ENCODE measurements around the gene RPS14. TPM values are rescaled to one million over a fixed set of nuclear protein-coding genes. Genes with fewer than 3 reads are reported as not detected.
"Not testable (repeated sequence)": the region's sequence is repeated elsewhere in the genome, so short reads cannot be mapped to it uniquely, and the experiment has no call there.

The RPS14 gene
- polyA plus RNA-seq, 1 of the 3 experiments (the other 2 are of a cell fraction), result 10,227 TPM

- ChIA-PET CTCF (interaction anchor here (0.6 to 1.9 kb wide), 4 partner anchors 15 to 65 kb away, joined by 3 to 5 read pairs (median 3); no protein-coding TSS in a partner anchor), POLR2A (no interaction called here)
- TF ChIP-seq EZH2phosphoT487 (IDR thresholded peaks at IDR 0.05; ENCODE audit: borderline replicate concordance, low read depth), result no peak
- TF ChIP-seq ZBTB33 (IDR thresholded peaks at IDR 0.05; ENCODE audit: borderline replicate concordance, low read depth), result no peak
- TF ChIP-seq CHD2 (IDR thresholded peaks at IDR 0.05; ENCODE audit: low read length, partially characterized antibody), result no peak
- no peak for TF ChIP-seq USF2 (IDR thresholded peaks at IDR 0.05; ENCODE audit: borderline replicate concordance, low read depth, low read length)
- TF ChIP-seq TCF12 (IDR thresholded peaks at IDR 0.05), result no peak
- no peak for TF ChIP-seq TEAD4 (IDR thresholded peaks at IDR 0.05; ENCODE audit: borderline replicate concordance, insufficient read depth)
- no peak for TF ChIP-seq RCOR1 (IDR thresholded peaks at IDR 0.05; ENCODE audit: low read length)
- no peak for TF ChIP-seq FOXJ3 (CRISPR knock-in tag; IDR thresholded peaks at IDR 0.05)
- no peak for TF ChIP-seq IRF3 (IDR thresholded peaks at IDR 0.05; ENCODE audit: low read depth, low read length)
- TF ChIP-seq GATA2 (CRISPR knock-in tag; IDR thresholded peaks at IDR 0.05), result no peak
- no peak for TF ChIP-seq GABPA (IDR thresholded peaks at IDR 0.05; ENCODE audit: low read depth)
- no peak for TF ChIP-seq PBX3 (IDR thresholded peaks at IDR 0.05)
- TF ChIP-seq JUND (IDR thresholded peaks at IDR 0.05), result no peak
- TF ChIP-seq NRF1 (IDR thresholded peaks at IDR 0.05; ENCODE audit: low read depth, low read length), result no peak
- TF ChIP-seq USF1 (IDR thresholded peaks at IDR 0.05; ENCODE audit: borderline replicate concordance, low read depth), result no peak
- no peaks in the 10 kb centered on the region for H3K36me3 ChIP-seq (replicated peaks in 1 of 2; ENCODE audit: control insufficient read depth in 1 of 2, insufficient read depth in 2 of 2, low read length in 1 of 2)
- H3K4me3 ChIP-seq (ENCODE audit: low read depth in 2 of 2, low read length in 1 of 2), result no peak overlapping the region
- H4K20me1 ChIP-seq (ENCODE audit: insufficient read depth), result no peaks in the 10 kb centered on the region
- H3K79me2 ChIP-seq (ENCODE audit: insufficient read depth), result peaks cover under 1% of the 10 kb centered on the region; the same call in 1 of the 2 replicates
- H2AFZ ChIP-seq (ENCODE audit: low read depth), result no peak overlapping the region
- DNase-seq, result no peak
- H3F3A ChIP-seq (replicated peaks; ENCODE audit: insufficient read depth), result peaks cover 3% of the 10 kb centered on the region
- no peaks in the 10 kb centered on the region; a peak in 1 of 4 replicates for H3K4me1 ChIP-seq (ENCODE audit: control insufficient read depth in 1 of 2, insufficient read depth in 2 of 2, low read depth in 1 of 2, low read length in 1 of 2)
- no peak overlapping the region for H3K27ac ChIP-seq (ENCODE audit: low read depth in 2 of 2, low read length in 1 of 2)
- no peaks in the 10 kb centered on the region for H3K9me2 ChIP-seq
- no peaks in the 10 kb centered on the region for H3K9me3 ChIP-seq
- no peaks in the 10 kb centered on the region for H3K27me3 ChIP-seq (ENCODE audit: insufficient read depth)
- no peak overlapping the region for H3K9ac ChIP-seq
- WGBS (ENCODE audit: low lambda C conversion rate), result 86% methylated on average over 2 of the region's 2 CpGs
- H3K4me2 ChIP-seq, result no peak overlapping the region
These were observed 29.9 kb upstream of the RPS14 start for GRCh38 chr5:150479416-150479815.

- 96% methylated on average over 6 of the region's 6 CpGs for WGBS (ENCODE audit: low lambda C conversion rate)
- H3K79me2 ChIP-seq (ENCODE audit: insufficient read depth); POLR2A ChIA-PET; DNase-seq; H3K27me3 ChIP-seq (ENCODE audit: insufficient read depth); H3K9me3 ChIP-seq; H3F3A ChIP-seq (replicated peaks; ENCODE audit: insufficient read depth); H3K4me1 ChIP-seq (ENCODE audit: control insufficient read depth in 1 of 2, insufficient read depth in 2 of 2, low read depth in 1 of 2, low read length in 1 of 2); H4K20me1 ChIP-seq (ENCODE audit: insufficient read depth); H3K4me2 ChIP-seq; H3K4me3 ChIP-seq (ENCODE audit: low read depth in 2 of 2, low read length in 1 of 2); H3K27ac ChIP-seq (ENCODE audit: low read depth in 2 of 2, low read length in 1 of 2); CTCF ChIA-PET; H3K9ac ChIP-seq; H3K36me3 ChIP-seq (replicated peaks in 1 of 2; ENCODE audit: control insufficient read depth in 1 of 2, insufficient read depth in 2 of 2, low read length in 1 of 2); H2AFZ ChIP-seq (ENCODE audit: low read depth); H3K9me2 ChIP-seq: not testable (repeated sequence)
These were observed 27.0 kb upstream of the RPS14 start for GRCh38 chr5:150476568-150476967.

Data from SK-N-SH (cell line).